Upper lobe of left lung (tissue), 6 donors: ENCODE data around the gene USP6NL. TPM values are rescaled to one million over a fixed set of nuclear protein-coding genes. Genes with fewer than 3 reads are reported as not detected.

ENCODE experiments used
- ATAC-seq, 2 donors: fragments of 200-7000 bp; cut with Tn5 transposase; one replicate each; pipeline ENCODE4 v1.9.1; 2022; ENCODE audit warnings: mild to moderate bottlenecking in 2 of 2, moderate library complexity in 2 of 2; ENCODE audit not compliant: low FRiP score in 2 of 2
- DNase-seq, 2 donors: peaks; one replicate each; pipeline ENCODE4 v3.0.0-alpha.2; 2019 to 2020
- H3K27ac ChIP-seq, 4 donors: fragments of 200-600 bp; sonication (generic); one replicate each; pipeline ENCODE4 v1.5.1; 2016 to 2019
- H3K27me3 ChIP-seq, 4 donors: fragments of 200-600 bp; sonication (generic); one replicate each; pipeline ENCODE4 v1.5.1; 2017 to 2019
- H3K36me3 ChIP-seq, 4 donors: fragments of 200-600 bp; sonication (generic); one replicate each; pipeline ENCODE4 v1.5.1; 2016 to 2019
- H3K4me1 ChIP-seq, 4 donors: fragments of 200-600 bp; sonication (generic); one replicate each; pipeline ENCODE4 v1.5.1; 2018 to 2019
- H3K4me3 ChIP-seq, 4 donors: fragments of 200-600 bp; sonication (generic); one replicate each; pipeline ENCODE4 v1.5.1; 2017 to 2019; ENCODE audit warnings: mild to moderate bottlenecking in 2 of 4, moderate library complexity in 1 of 4
- H3K9me3 ChIP-seq, 4 donors: fragments of 200-600 bp; sonication (generic); one replicate each; pipeline ENCODE4 v1.5.1; 2018 to 2019
- CTCF ChIP-seq, 6 experiments: fragments of 450-650 bp in 4 of 6; fragments of 200-600 bp in 2 of 6; sonication (generic) in 2 of 6; IDR thresholded peaks; one replicate each; pipeline ENCODE4 v1.5.1; 2016 to 2019; ENCODE audit warnings: antibody characterized with exemption in 6 of 6
- EP300 ChIP-seq, 4 donors: sonication (generic); formaldehyde crosslinking; IDR thresholded peaks; one replicate each; pipeline ENCODE4 v1.5.1; 2017; ENCODE audit warnings: antibody characterized with exemption in 4 of 4, control low read depth in 2 of 4
- POLR2A ChIP-seq, 4 donors: fragments of 450-650 bp; IDR thresholded peaks; one replicate each; pipeline ENCODE4 v1.5.1; 2016 to 2017; ENCODE audit warnings: antibody characterized with exemption in 4 of 4, mild to moderate bottlenecking in 2 of 4
- POLR2AphosphoS5 ChIP-seq, 2 donors: sonication (generic); formaldehyde crosslinking; IDR thresholded peaks; one replicate each; pipeline ENCODE4 v1.5.1; 2017; ENCODE audit warnings: antibody characterized with exemption in 2 of 2
- WGBS, 2 donors: methylation state at CpG; one replicate each; pipeline ENCODE4 v1.1.5; 2017 to 2018; 5-methylcytosine and 5-hydroxymethylcytosine counted together
- total RNA-seq, 6 donors: library from RNA; depleted of rRNA in 4 of 6; stranded (reverse); fragments of >200 nt in 4 of 6; gene quantifications; one replicate each; pipeline versions ENCODE4 v1.1.0 to v1.2.1, GENCODE V29; 2016 to 2021
- donor health status: DM: no; HTN: no; CAD: no; lungs with moderate emphysema.
- donor health status: DM: no; HTN: yes; CAD: no; lungs with severe emphysema.

The USP6NL gene
- total RNA-seq, 6 donors from 2014 or later = 16.4 to 28.6 (median 21.8) TPM

GRCh38 chr10:11593612-11594011 is 17.8 kb downstream of the USP6NL start:
- Histone ChIP-seq H3K27me3 (no peaks in the 10 kb centered on the region), H3K4me1 (peaks cover 3 to 15% (median 11%) of the 10 kb centered on the region in 4 donors), H3K27ac (no peak overlapping the region), H3K36me3 (no peaks in the 10 kb centered on the region), H3K4me3 (no peak overlapping the region), H3K9me3 (no peaks in the 10 kb centered on the region)
- ATAC-seq (no peak), DNase-seq (no peak)
- WGBS, 2 donors = 75 to 84% methylated on average over 7 of the region's 7 CpGs
- TF ChIP-seq POLR2AphosphoS5 (IDR thresholded peaks at IDR 0.05) (no peak), EP300 (IDR thresholded peaks at IDR 0.05) (no peak), CTCF (IDR thresholded peaks at IDR 0.05) (no peak), POLR2A (IDR thresholded peaks at IDR 0.05) (no peak)

GRCh38 chr10:11589738-11590137 is 21.7 kb downstream of the USP6NL start:
- H3K9me3 ChIP-seq = no peaks in the 10 kb centered on the region
- DNase-seq (no peak), ATAC-seq (no peak)
- H3K36me3 ChIP-seq = no peaks in the 10 kb centered on the region
- H3K27ac ChIP-seq = no peak overlapping the region
- H3K4me1 ChIP-seq = peaks cover 1 to 6% (median 3%) of the 10 kb centered on the region in 4 donors
- TF ChIP-seq POLR2AphosphoS5 (IDR thresholded peaks at IDR 0.05) = no peak
- no peak for TF ChIP-seq CTCF (IDR thresholded peaks at IDR 0.05)
- TF ChIP-seq POLR2A (IDR thresholded peaks at IDR 0.05) = no peak
- TF ChIP-seq EP300 (IDR thresholded peaks at IDR 0.05) = no peak
- WGBS, 2 donors = 89 to 96% methylated on average over 4 of the region's 4 CpGs
- no peak overlapping the region for H3K4me3 ChIP-seq
- no peaks in the 10 kb centered on the region for H3K27me3 ChIP-seq

- H3K9me3 ChIP-seq = no peaks in the 10 kb centered on the region
- no peak for TF ChIP-seq CTCF (IDR thresholded peaks at IDR 0.05)
- no peak for TF ChIP-seq EP300 (IDR thresholded peaks at IDR 0.05)
- no peak for TF ChIP-seq POLR2AphosphoS5 (IDR thresholded peaks at IDR 0.05)
- TF ChIP-seq POLR2A (IDR thresholded peaks at IDR 0.05) = no peak
- no peaks in the 10 kb centered on the region for H3K36me3 ChIP-seq
- 70 to 72% methylated on average over 3 of the region's 3 CpGs for WGBS, 2 donors
- no peaks in the 10 kb centered on the region for H3K4me1 ChIP-seq
- ATAC-seq (no peak), DNase-seq (no peak)
- no peaks in the 10 kb centered on the region for H3K27me3 ChIP-seq
- H3K4me3 ChIP-seq = no peak overlapping the region
- H3K27ac ChIP-seq = no peak overlapping the region
These were observed 22.4 kb downstream of the USP6NL start for GRCh38 chr10:11588873-11589574.

GRCh38 chr10:11587722-11588259 is 23.7 kb downstream of the USP6NL start:
- no peaks in the 10 kb centered on the region for H3K4me1 ChIP-seq
- no peaks in the 10 kb centered on the region for H3K27me3 ChIP-seq
- ATAC-seq (no peak), DNase-seq (no peak)
- H3K27ac ChIP-seq = no peak overlapping the region
- TF ChIP-seq CTCF (IDR thresholded peaks at IDR 0.05) = no peak
- TF ChIP-seq EP300 (IDR thresholded peaks at IDR 0.05) = no peak
- TF ChIP-seq POLR2A (IDR thresholded peaks at IDR 0.05) = no peak
- no peak for TF ChIP-seq POLR2AphosphoS5 (IDR thresholded peaks at IDR 0.05)
- 74 to 83% methylated on average over 4 of the region's 4 CpGs for WGBS, 2 donors
- no peak overlapping the region for H3K4me3 ChIP-seq
- H3K36me3 ChIP-seq = no peaks in the 10 kb centered on the region
- H3K9me3 ChIP-seq = no peaks in the 10 kb centered on the region

GRCh38 chr10:11586170-11586569 is 25.3 kb downstream of the USP6NL start:
- H3K27me3 ChIP-seq = no peaks in the 10 kb centered on the region
- peak overlapping the region in 1 of 4 donors; percentile 27 for H3K27ac ChIP-seq
- H3K36me3 ChIP-seq = no peaks in the 10 kb centered on the region
- no peak for ATAC-seq
- TF ChIP-seq POLR2A (IDR thresholded peaks at IDR 0.05) (no peak), EP300 (IDR thresholded peaks at IDR 0.05) (no peak), CTCF (IDR thresholded peaks at IDR 0.05) (no peak)
- DNase-seq = no peak
- no peak overlapping the region for H3K4me3 ChIP-seq
- H3K4me1 ChIP-seq = no peaks in the 10 kb centered on the region
- no peaks in the 10 kb centered on the region for H3K9me3 ChIP-seq
